HG03571 (cell line): ENCODE results near the gene PPP6R1.

ENCODE experiments used
- ATAC-seq: cut with Tn5 transposase; IDR thresholded peaks from one replicate; pipeline ENCODE4 v1.9.1; 2021; ENCODE audit not compliant: unreplicated experiment

The PPP6R1 gene

DNA sequence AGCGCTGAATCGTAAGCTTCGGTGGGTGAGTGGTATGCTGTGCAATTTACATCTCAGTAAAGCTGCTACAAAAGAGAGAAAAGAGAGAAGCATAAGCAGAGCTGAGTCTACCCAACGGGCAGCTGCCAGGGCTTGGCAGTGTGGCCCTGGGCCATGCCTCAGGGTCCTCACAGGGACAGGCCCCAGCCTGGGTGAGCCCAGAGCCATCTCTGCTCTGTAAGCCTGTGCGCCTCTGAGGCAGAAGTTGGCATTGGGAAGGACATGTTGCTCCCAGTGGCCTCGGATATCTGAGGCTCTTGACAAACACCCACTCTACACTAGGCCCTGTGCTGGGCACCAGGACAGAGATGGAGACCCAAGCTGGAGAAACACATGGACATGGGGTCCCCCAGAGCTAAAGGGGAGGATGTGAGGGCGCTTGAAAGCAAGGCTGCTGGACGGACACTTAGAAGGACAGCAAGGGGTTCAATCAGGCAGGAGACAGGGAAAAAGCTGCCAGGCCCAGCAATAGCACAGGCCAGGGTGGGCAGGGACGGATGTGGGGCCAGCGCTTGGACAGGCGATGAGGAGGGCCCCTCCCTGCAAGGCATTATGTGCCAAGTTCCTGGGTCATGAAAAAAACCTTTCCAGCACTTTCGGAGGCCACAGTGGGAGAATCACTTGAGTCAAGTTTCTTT lies 14.7 kb downstream of the PPP6R1 start:
- ATAC-seq = no peak

DNA sequence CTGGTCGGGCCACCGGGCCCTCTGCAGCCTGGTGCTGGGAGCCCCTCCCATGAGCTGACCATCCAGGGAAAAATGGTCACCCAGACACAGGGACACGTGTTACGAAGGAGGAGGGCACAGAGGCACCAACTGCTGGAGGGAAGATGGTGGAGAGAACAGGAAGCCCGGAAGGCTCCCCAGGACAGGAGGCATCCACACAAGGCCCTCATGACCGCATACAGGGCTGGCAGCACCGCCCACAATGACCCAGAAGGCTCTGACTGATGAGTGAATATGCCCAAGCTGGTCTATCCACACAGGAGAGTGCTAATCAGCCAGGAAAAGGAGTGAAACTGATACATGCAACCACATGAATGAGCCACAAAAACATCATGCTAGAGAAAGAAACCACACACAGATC lies 16.3 kb downstream of the PPP6R1 start:
- no peak for ATAC-seq

DNA sequence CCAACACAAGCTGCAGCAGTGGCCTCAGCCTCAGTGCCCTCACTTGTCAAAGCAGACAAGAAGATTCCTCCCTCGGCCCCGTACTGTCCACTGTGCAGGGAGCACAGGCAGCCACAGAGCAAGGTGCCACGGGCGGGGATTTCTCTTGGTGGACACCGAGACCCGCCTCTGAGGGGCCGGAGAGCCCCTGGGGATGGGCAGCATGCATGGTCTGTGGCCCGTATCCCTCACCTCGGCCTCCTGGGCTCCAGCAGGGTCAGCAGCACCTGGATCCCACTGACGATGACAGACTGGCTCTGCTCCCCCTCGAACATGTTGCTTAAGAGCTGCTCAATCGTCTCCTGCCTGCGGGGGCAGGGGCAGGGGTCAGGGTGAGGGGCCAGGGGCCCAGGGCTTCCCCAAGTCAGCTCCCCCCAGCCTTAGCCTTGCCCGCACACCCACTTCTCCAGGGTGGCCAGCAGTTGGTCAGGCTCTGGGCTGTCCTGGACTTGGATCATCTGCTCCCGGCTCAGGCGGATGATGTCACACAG lies 16.8 kb downstream of the PPP6R1 start:
- no peak for ATAC-seq

DNA sequence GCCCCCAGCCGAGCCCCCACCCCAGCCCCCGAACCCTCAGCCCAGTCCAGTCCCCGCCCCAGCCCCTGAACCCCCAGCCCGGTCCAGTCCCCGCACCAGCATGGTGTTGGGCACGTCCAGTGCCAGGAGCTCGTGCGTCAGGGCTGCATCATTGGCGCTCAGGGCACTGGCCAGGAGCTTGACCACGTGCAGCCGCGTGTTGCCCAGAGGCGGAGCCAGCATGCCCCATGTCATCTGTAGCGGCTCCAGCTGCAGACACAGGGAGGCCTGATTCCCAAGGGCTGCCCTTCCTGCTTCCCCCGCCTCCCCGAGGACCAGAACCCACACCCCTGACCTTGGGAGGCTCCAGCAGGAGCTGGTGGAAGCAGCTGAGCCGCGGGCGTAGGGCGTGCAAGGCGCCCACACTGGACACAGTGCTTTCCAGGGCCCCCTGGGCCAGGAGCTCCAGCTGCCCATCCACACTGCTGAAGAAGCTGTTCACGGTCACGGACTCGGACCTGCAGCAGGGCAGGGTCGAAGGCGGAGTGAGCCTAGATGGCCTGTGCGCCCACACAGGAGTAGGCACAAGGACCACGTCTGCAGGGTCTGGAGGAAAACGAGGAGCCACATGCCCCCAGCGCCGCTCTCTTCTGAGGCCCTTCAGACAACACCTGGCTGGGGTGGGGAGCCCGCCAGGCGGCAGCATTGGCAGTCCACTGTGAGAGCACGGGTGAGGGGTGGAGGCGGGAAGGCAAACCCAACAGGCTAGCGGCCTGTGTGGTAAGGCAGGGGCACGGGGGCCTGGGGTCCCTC lies 17.5 kb downstream of the PPP6R1 start:
- ATAC-seq = no peak

DNA sequence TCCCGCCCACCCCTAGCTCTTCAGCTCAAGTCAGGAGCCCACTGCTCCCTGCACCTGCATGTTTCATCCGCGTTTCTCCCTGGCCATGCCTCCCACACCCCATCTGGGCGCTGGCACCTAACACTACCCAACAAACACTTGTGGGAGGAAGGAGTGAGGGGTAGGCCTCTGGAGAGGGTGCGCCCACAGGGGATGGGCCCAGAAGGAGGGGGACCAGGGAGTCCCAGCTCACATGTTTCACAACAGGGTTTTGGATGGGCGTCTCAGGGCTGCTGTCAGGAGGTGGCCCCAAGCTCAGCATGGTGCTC lies 18.1 kb downstream of the PPP6R1 start:
- no peak for ATAC-seq

DNA sequence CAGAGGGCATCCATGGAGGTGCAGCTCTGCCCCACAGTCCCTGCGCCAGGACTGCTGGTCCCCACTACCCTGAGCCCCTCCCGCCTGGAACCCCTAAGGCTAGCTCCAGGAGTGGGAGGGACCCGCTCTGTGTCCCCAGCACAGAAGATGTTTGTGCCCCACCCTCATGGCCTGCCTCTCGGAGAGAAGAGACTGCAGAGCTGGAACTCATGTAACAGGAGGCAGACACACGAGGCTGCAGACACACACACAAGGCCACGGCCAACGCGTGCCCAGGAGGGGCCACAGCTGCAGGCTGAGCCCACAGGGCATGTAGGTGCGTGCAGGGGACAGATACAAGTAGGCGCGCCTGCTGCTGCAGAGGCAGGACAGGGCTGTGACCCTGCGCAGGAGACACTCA lies 19.8 kb downstream of the PPP6R1 start:
- no peak for ATAC-seq

DNA sequence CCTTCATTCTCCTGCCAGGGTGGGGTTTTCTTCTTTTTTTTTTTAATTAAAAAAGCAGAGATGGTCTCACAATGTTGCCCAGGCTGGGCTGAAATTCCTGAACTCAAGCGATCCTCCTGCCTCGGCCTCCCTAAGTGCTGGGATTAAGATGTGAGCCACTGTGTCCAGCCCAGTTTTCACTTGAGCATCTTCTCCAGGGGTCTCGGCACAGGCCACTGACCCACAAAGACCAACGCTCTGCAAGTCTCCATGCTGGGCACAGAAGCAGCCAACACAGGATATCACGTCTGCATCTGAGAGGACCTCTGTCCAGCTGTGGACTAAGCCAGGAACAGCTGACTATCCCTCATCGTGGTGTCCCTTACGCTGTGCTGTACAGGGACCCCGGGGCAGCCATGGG lies 20.8 kb downstream of the PPP6R1 start:
- no peak for ATAC-seq

DNA sequence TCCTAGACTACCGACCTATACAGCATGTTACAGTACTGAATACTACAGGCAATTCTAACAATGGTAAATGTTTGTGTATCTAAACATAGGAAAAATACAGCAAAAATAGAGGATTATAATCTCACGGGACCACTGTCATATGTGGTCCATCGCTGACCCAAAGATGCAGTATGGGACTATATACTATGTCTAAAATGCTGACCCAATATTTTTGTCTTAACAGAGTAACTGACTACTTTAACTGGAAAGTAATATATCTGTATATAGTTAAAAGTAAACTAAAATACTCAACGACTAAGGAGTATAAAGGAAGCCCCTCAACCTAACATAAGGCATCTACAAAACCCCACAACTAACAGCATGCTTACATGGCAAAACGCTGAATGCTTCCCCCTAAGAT lies 25.8 kb downstream of the PPP6R1 start:
- ATAC-seq = no peak

DNA sequence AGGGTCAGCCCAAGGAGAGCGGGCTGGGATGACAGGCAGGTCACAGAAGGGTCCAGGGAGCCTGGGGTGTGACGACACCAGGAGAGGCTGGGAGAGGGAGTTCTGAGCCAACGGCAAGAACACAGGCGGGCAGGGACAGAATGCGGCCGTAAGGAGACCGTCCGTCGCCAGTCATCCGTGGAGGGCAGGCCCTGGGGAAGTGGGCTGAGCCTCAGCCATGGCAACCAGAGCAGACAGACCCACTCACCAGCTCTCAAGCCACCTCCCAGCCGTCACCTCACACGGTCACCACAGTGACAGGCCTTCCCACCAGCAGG lies 26.6 kb downstream of the PPP6R1 start:
- ATAC-seq = no peak

DNA sequence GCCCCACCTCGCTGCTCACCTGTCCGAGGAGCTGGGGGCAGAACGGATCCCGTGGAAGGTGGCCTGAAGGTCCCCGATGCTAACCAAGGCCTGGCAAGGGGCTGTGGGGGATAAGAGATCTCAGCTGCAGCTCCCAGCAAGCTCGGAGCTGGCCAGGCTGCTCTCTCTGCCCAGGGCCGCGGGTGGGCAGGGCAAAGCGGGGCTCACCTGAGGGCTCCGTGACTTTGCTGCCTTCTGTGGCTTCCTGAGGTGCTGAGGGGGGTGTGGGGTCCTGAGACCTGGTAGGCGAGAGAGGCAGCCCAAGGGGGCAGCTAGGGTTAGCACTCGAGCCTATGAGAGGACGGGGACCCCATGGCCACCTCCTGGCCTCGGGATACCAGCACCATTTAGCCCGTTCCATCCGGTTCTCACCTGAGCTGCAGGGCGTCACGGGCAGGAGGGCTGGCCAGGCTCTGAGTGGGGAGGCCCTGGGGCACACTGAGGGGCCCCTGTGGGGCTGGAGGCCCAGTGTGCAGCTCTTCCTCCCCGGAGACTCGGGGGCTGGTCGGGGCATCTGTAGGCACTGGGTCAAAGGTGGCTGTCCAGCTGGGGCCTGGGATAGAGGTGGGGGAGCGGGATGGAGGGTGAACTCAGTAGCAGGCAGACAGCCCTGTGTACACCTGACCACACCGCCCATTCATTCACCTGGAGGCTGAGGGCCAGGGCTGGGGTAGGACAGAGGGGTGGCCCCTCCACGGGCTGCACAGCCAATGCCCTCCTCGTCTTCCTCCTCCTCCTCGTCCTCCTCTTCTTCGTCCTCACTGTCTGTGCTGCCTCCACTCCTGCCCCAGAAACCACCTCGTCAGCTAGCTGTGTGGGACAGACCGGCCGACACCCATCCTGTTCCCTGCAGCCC lies 27.2 kb downstream of the PPP6R1 start:
- ATAC-seq = no peak

DNA sequence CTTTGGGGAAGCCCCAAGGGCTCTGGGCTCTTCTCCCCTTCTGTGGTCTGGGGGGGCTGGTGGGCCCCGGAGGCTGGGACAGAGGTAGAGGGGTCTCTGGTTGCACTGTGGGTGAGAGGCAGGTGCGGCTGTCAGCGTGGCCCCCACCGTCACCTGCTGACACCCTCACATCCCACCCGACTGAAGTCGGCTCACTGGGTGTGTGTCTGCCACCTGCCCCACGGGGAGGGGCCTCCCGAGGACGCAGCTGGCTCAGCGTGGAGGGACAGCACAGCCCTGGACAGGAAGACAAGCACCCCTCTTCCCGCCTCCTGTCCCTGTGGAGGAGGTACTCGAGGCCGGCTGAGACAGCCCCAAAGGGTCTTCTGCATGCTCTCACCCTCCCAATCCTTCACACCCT lies 28.0 kb downstream of the PPP6R1 start:
- no peak for ATAC-seq

DNA sequence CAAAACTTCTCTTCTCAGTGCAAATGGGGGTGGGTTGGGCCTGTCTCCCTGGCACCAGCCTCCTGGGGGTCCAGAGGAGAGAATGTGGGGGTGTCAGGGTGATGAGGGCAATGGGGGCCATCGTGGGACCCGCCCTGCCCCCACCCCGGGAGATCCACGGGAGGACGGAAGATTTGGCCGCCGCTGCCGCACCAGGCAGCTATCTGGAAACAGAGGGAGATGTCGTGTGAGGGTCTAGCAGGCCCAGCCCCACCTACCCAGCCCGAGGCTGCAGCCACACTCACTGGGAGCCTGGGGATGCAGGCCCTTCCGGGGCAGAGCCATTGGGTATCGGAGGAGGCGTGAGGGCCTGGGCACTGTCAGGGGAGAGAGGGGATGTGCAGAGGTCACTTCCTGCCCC lies 28.5 kb downstream of the PPP6R1 start:
- ATAC-seq = no peak

DNA sequence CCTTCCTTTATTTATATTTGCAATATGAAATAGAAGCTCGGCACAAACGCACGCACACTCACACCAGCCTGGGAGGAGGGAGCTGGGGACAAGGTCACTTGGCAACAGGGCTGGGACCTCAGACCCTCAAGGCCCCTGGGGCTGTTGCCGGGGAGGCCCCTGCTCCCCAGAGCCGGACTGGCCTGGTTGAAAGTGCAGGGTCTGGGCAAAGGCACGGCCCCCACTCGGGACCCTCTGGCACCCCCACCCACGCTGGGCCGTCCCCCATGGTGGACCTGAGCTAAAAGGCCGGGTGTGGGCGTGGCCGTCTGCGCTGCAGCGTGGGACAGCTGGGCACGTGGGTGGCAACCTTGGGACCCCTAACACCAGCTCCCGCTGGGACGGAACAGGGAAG lies 29.0 kb downstream of the PPP6R1 start:
- ATAC-seq = no peak

DNA sequence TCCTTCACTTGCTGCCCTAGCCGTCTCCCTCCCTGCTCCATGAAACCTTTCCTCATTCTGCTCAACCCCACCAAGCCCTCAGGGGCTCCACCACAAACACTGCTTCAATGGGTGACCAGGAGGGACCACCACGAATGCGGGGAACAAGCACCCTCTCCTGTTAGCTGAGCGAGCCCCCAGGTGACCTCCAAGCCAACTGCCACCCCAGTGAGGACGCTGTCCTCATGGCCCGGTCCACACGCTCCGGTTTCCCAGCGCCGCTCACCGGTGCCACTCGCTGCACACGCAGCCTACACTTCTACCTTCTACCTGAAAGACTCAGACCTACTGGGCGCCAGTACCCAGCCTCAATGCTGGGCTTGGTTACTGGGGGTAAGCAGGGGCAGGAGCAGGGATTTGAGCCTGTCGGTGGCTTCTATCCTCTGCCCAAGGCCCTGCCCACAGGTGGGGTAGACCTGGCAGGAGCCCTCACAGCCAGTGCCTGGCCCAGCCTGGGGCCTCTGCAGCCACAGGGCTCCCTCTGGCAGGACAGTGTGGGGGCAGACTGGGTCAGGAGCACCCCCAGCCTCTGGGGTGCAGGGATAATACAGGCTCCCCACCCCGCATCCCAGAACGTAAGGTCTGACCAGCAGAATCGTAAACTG lies 29.6 kb downstream of the PPP6R1 start:
- no peak for ATAC-seq

DNA sequence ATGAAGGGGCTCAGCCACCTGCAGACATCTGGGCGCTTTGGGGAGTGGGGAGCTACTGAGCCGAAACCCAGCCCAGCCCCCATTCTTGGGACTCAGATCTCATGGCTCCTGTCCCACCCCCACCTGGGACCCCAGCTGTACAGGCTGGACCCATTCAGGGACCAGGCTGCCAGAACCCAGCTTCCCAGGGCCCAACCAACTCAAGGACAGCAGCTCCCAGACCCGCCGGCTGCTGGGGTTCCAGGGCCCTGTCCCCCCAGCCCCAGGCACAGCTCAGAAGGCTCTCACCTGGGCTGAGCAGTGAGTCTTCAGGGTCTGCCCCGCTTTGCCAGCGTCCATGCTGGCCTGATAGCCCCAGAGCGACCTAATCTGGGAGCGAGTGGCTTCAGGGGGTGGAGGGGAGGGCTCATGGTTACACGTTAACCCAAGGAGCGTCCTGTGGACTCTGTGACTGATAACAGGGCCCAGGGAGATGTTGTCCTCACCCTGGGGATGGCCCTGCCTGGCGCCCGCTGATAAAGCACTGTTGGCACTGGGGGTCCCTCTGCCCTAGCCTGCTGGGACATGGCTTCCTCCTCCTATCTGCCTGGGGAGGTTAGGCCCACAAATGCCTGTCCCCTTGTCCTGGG lies 30.3 kb downstream of the PPP6R1 start, which contains the start of gene TMEM86B:
Gene TMEM86B (minus strand): TSS at position 361 of the 629 bp plus-strand sequence. CDS start 22 bp downstream, at position 339.
- no peak for ATAC-seq

DNA sequence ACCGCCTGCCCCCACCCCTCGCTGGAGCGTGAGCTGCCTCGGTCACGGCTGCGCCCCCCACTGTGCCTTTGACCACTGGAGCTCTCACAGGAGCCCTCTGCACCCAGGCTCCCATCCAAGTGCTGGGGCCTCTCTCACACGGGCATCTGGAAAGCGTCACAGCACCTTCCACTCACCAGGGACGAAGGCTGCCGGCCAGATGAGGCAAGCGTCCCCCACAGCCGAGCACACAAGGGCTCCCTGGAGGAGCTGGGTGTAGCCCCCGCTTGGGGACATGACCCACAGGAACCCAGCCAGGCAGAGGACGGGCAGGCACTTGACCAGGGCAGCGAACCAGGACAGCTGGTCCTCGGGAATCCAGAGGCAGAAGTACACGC lies 30.8 kb downstream of the PPP6R1 start:
- ATAC-seq = no peak

DNA sequence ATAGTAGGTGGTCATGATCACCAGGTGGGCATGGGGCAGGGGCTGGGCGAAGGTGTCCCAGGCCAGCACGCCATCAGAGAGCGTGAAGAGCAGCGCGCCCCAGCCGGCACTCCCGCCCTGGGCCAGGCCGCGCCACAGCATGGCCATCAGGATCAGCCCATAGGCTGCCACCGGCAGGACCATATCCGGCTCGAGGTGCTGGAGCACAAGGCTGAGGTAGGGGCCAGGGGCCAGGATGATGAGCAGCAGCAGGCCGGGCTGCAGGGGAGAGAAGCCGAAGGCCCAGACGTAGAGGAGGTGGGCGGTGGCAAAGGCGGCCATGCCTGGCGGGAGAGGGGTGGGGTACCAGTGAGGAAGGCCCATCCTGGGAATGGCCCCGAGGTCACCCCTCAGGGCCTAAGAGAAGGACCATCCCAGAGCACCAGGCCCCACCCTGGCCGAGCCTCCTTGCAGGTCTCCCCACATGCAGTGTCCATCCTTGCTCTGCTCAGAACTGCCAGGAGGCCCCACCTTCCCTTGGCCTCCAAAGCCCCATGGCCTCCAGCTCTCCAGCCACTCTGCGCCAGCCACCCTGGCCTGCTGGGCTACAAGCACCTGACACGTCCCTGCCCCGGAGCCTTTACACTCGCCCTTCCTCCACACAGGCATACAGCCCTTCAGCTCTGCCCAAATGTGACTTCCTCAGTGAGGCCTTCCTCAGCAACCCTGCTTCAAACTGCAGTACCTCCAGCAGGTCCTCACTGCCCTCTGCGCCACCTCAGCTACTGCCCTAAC lies 31.4 kb downstream of the PPP6R1 start:
- ATAC-seq = no peak

DNA sequence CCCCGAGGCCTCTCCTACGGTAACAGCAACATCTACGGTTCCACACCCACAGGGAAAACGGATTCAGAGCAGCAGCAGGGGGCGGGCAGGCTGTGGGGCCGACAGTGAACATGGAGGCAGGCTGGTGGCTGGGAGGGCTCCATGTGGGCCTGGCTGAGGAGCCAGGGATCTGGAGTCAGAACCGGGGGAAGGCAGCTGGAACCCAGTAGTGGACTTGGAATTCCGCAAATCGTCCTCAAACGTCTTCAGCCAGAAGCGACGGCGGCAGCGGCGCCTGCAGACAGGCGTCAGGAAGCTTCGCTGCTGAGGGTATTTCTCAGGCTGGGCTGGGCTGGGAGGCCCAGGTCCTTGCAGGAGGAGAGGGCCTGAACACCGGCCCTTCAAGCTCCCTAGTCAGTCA lies 32.0 kb downstream of the PPP6R1 start:
- no peak for ATAC-seq

DNA sequence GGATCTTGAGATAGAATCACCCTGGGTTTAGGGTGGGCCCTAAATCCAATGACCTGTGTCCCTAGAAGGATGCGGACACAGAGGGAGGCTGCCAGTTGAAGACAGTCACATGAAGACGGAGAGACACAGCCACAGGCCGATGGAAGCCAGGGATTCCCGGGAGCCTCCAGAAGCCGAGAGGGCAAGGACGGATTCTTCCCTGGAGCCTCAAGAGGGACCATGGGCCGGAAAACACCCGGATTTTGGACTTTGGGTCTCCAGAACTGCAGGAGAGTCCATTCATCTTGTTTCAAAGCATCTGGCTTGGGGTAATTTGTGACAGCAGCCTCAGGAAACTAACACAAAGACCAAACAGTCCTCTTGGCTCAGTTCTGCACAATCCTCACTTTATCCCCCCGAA lies 32.5 kb downstream of the PPP6R1 start:
- no peak for ATAC-seq

DNA sequence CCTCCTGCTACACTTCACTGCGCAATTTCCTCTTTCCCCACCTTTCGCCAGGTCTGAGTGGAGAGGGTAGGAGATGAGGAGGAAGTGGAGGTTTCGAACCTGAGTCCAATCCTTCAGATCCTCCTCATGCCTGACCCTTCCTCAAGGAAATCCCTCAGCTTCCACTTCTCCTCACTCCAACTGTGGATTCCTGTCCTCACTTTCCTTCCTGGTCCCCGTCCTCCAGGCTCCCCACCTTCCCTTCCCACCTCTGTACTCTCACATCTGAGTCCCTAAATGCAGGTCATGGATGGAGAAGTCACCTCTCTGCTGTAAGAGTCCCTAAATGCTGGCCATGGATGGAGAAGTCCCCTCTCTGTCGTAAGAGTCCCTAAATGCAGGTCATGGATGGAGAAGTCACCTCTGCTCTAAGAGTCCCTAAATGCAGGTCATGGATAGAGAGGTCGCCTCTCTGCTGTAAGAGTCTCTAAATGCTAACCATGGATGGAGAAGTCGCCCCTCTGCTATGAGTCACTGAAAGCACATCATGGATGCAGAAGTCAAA lies 33.3 kb downstream of the PPP6R1 start:
- ATAC-seq = no peak
